Neural progenitor cell (in vitro differentiated cells): ENCODE results near the gene BRI3BP. TPM values are rescaled to one million over a fixed set of nuclear protein-coding genes. Genes with fewer than 3 reads are reported as not detected.
"Not testable (repeated sequence)": the region's sequence is repeated elsewhere in the genome, so short reads cannot be mapped to it uniquely, and the experiment has no call there.

Experiments
- DNase-seq: peaks from one replicate; pipeline ENCODE4 v3.0.0-alpha.2; 2016; ENCODE audit warnings: low spot score
- H2AFZ ChIP-seq: fragments of 200-600 bp; sonication (generic); replicated peaks from 2 replicates; pipeline ENCODE4 v1.6.1; 2016; ENCODE audit warnings: antibody characterized with exemption
- H3F3A ChIP-seq: fragments of 200-600 bp; sonication (generic); 2 replicates; pipeline ENCODE4 v1.6.1; 2016; ENCODE audit warnings: antibody characterized with exemption, low read depth
- H3K27ac ChIP-seq: fragments of 200-600 bp; sonication (generic); 2 replicates; pipeline ENCODE4 v1.5.1; 2016; ENCODE audit warnings: mild to moderate bottlenecking
- H3K27me3 ChIP-seq: fragments of 200-600 bp; sonication (generic); 2 replicates; pipeline ENCODE4 v1.6.1; 2016; ENCODE audit warnings: mild to moderate bottlenecking, moderate library complexity
- H3K36me3 ChIP-seq: fragments of 200-600 bp; sonication (generic); 2 replicates; pipeline ENCODE4 v1.5.1; 2016
- H3K4me1 ChIP-seq: fragments of 200-600 bp; sonication (generic); 2 replicates; pipeline ENCODE4 v1.6.1; 2016; ENCODE audit warnings: mixed run types
- H3K4me2 ChIP-seq: fragments of 200-600 bp; sonication (generic); 2 replicates; pipeline ENCODE4 v1.6.1; 2016
- H3K4me3 ChIP-seq: fragments of 200-600 bp; sonication (generic); 2 replicates; pipeline ENCODE4 v1.5.1; 2016
- H3K79me2 ChIP-seq: fragments of 200-600 bp; sonication (generic); 2 replicates; pipeline ENCODE4 v1.6.1; 2016; ENCODE audit warnings: low read depth
- H3K9ac ChIP-seq: fragments of 200-600 bp; sonication (generic); 2 replicates; pipeline ENCODE4 v1.6.1; 2016
- H3K9me3 ChIP-seq: fragments of 200-600 bp; sonication (generic); 2 replicates; pipeline ENCODE4 v1.5.1; 2016; ENCODE audit warnings: low read depth
- H4K20me1 ChIP-seq: fragments of 200-600 bp; sonication (generic); 2 replicates; pipeline ENCODE4 v1.6.1; 2016; ENCODE audit warnings: low read depth
- H3K27ac Mint-ChIP-seq: 3 replicates; pipeline ENCODE4 v1.8.0; 2021; ENCODE audit warnings: mixed read lengths
- H3K27me3 Mint-ChIP-seq: 2 replicates; pipeline ENCODE4 v1.8.0; 2022; ENCODE audit warnings: low read depth, mild to moderate bottlenecking, inconsistent platforms, moderate library complexity, mixed read lengths; ENCODE audit not compliant: insufficient read depth
- H3K36me3 Mint-ChIP-seq: 3 replicates; pipeline ENCODE4 v1.8.0; 2021; ENCODE audit warnings: mixed read lengths
- H3K4me1 Mint-ChIP-seq: 3 replicates; pipeline ENCODE4 v1.8.0; 2021; ENCODE audit warnings: mixed read lengths
- H3K4me3 Mint-ChIP-seq: 3 replicates; pipeline ENCODE4 v1.8.0; 2021; ENCODE audit warnings: mild to moderate bottlenecking, moderate library complexity, mixed read lengths
- H3K9me3 Mint-ChIP-seq: 3 replicates; pipeline ENCODE4 v1.8.0; 2020; ENCODE audit warnings: mixed read lengths
- EZH2 ChIP-seq: fragments of 200-600 bp; sonication (generic); IDR thresholded peaks from 2 replicates; pipeline ENCODE4 v1.6.1; 2017; ENCODE audit warnings: antibody characterized with exemption, mild to moderate bottlenecking, moderate library complexity
- EZH2phosphoT487 ChIP-seq: fragments of 200-600 bp; sonication (generic); IDR thresholded peaks from 2 replicates; pipeline ENCODE4 v1.6.1; 2017; ENCODE audit warnings: antibody characterized with exemption
- total RNA-seq: library from RNA; depleted of rRNA; stranded (reverse); fragments of >200 nt; gene quantifications from 2 replicates; pipeline ENCODE4 v1.2.3, GENCODE V29; 2015; ENCODE audit warnings: low replicate concordance
- TF ChIP-seq, protein P1 (sequence below): fragments of 200-600 bp; sonication (generic); IDR thresholded peaks from 2 replicates; pipeline ENCODE4 v1.5.1; 2017; ENCODE audit warnings: antibody characterized with exemption, mild to moderate bottlenecking

Gene BRI3BP
- total RNA-seq, 1 donor from 2014 or later, result 2.5 TPM

DNA sequence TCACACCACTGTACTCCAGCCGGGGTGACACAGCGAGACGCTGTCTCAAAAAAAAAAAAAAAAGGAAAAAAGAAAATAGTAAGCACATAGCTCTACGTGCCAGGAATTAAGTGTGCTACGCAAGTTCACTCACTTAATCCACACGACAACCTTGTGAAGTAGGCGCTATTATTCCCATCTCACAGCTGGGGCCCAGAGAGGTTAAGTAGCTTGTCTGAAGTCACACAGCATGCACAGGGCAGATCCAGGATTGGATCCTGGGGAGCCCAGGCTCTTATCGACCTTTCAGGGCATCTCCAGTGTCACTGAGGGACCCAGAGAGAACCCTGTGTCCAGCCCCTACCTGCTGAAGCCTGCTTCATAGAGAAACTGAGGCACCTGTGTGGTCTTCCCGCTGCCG lies 16.4 kb upstream of the BRI3BP start:
- Histone ChIP-seq H3K27ac (no peak overlapping the region), H4K20me1 (no peaks in the 10 kb centered on the region), H3K79me2 (no peaks in the 10 kb centered on the region), H3K27me3 (no peaks in the 10 kb centered on the region), H3F3A (no peaks in the 10 kb centered on the region), H3K4me2 (no peak overlapping the region), H3K4me1 (no peaks in the 10 kb centered on the region), H3K36me3 (no peaks in the 10 kb centered on the region), H3K4me3 (no peak overlapping the region), H3K9me3 (no peaks in the 10 kb centered on the region), H3K9ac (no peak overlapping the region), H2AFZ (no peak overlapping the region)
- TF ChIP-seq EZH2phosphoT487 (no peak), EZH2 (no peak)
- TF ChIP-seq, protein P1, sequence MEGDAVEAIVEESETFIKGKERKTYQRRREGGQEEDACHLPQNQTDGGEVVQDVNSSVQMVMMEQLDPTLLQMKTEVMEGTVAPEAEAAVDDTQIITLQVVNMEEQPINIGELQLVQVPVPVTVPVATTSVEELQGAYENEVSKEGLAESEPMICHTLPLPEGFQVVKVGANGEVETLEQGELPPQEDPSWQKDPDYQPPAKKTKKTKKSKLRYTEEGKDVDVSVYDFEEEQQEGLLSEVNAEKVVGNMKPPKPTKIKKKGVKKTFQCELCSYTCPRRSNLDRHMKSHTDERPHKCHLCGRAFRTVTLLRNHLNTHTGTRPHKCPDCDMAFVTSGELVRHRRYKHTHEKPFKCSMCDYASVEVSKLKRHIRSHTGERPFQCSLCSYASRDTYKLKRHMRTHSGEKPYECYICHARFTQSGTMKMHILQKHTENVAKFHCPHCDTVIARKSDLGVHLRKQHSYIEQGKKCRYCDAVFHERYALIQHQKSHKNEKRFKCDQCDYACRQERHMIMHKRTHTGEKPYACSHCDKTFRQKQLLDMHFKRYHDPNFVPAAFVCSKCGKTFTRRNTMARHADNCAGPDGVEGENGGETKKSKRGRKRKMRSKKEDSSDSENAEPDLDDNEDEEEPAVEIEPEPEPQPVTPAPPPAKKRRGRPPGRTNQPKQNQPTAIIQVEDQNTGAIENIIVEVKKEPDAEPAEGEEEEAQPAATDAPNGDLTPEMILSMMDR, result no peak
- Mint-ChIP-seq H3K27ac (no peak overlapping the region), H3K4me1 (no peaks in the 10 kb centered on the region), H3K4me3 (no peak overlapping the region), H3K36me3 (peaks cover 9% of the 10 kb centered on the region), H3K9me3 (no peaks in the 10 kb centered on the region), H3K27me3 (peaks cover 6% of the 10 kb centered on the region)
- DNase-seq, result no peak

DNA sequence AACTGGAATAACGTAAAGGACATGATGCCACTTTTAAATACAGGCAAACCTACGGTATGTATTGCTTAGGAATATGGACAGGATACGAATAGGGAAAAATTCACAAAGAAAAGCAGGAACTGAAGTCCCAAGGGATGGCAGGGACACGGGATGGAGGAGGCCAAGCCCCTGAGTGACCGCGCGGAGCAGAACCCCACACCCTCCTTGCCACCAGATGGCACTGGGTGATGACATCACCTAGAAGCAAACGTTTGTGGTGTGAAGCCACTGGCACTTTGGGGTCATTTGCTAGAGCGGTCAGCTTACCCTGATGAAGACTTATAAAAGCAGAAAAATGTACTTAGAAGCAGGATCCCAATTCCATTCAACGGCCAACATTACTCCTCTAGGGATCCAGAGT lies 13.9 kb upstream of the BRI3BP start:
- no peaks in the 10 kb centered on the region for H3K4me1 Mint-ChIP-seq
- Histone ChIP-seq H3K4me1 (no peaks in the 10 kb centered on the region), H3K27ac (no peak overlapping the region), H3K4me2 (no peak overlapping the region), H3K4me3 (no peak overlapping the region), H2AFZ (no peak overlapping the region), H3K79me2 (no peaks in the 10 kb centered on the region), H3K9me3 (no peaks in the 10 kb centered on the region), H4K20me1 (no peaks in the 10 kb centered on the region), H3K27me3 (no peaks in the 10 kb centered on the region), H3F3A (no peaks in the 10 kb centered on the region), H3K9ac (no peak overlapping the region), H3K36me3 (no peaks in the 10 kb centered on the region)
- no peaks in the 10 kb centered on the region for H3K9me3 Mint-ChIP-seq
- no peak overlapping the region for H3K27ac Mint-ChIP-seq
- H3K27me3 Mint-ChIP-seq, result peaks cover 7% of the 10 kb centered on the region
- peak; percentile 9 for DNase-seq
- no peak overlapping the region for H3K4me3 Mint-ChIP-seq
- H3K36me3 Mint-ChIP-seq, result peaks cover 15% of the 10 kb centered on the region
- TF ChIP-seq EZH2 (no peak), EZH2phosphoT487 (no peak)
- TF ChIP-seq, protein P1, result no peak

DNA sequence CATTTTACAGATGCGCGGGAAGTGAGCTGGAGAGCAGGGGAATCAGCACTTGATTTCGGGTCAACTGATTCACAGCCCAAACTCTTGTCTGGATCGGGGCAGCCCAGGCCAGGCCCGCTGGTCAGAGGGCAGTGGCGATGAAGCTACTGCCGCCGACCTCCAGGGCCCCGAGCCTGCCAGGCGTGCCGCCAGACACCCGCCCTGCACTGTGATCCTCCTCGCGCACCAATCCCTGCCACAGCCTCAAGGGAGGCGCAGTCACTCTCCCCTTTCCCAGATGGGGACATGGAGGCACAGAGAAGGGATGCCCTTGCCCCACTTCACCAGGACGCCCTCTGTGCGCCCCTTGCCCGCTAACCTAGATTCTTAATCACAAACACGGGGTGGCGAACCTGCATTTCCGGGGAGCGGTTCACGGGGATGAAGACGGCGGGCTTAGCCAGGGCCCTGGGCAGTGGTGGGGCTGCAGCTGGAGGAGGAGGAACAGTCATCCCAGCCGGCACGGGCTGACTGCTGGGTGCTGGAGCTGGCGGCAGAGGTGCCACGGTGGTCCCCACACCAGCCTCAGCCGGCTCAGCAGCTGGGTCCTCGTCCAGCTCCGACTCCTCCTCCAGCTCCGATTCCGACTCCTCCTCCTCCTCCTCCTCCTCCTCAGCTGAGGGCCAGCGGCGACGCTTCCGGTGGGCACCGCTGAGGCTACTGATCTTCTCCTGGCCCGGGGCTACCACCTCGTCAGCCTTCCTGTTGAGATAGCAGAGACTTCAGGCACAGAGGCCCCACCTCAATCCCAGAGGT lies 13.2 kb upstream of the BRI3BP start:
- H3K36me3 ChIP-seq, result no peaks in the 10 kb centered on the region
- Mint-ChIP-seq H3K27ac (no peak overlapping the region), H3K36me3 (peaks cover 18% of the 10 kb centered on the region)

DNA sequence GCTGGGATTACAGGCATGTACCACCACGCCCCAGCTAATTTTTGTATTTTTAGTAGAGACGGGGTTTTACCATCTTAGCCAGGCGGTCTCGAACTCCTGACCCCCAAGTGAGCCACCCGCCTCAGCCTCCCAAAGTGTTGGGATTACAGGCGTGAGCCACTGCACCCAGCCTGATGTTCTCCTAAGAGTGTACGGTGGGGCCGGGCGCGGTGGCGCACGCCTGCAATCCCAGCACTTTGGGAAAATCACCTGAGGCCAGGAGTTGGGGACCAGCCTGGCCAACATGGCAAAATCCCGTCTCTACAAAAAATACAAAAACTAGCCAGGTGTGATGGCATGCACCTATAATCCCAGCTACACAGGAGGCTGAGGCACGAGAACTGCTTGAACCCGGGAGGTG lies 6.6 kb upstream of the BRI3BP start:
- not testable (repeated sequence) for H3K27ac Mint-ChIP-seq, H3F3A ChIP-seq, H3K4me1 ChIP-seq, H4K20me1 ChIP-seq, H3K4me2 ChIP-seq, H3K27me3 ChIP-seq, H3K9me3 ChIP-seq, H3K36me3 ChIP-seq, H3K9me3 Mint-ChIP-seq, H3K27ac ChIP-seq, H3K27me3 Mint-ChIP-seq, H3K4me3 ChIP-seq, H3K4me1 Mint-ChIP-seq, H2AFZ ChIP-seq, DNase-seq, H3K9ac ChIP-seq, H3K4me3 Mint-ChIP-seq
- peaks cover 20% of the 10 kb centered on the region for H3K79me2 ChIP-seq
- H3K36me3 Mint-ChIP-seq, result peaks cover 14% of the 10 kb centered on the region

More for the DNA sequence above, 13.2 kb upstream of the BRI3BP start:
- Mint-ChIP-seq H3K9me3 (no peaks in the 10 kb centered on the region), H3K4me3 (no peak overlapping the region), H3K4me1 (no peaks in the 10 kb centered on the region), H3K27me3 (peaks cover 7% of the 10 kb centered on the region)
- Histone ChIP-seq H3K9me3 (no peaks in the 10 kb centered on the region), H3K9ac (no peak overlapping the region), H2AFZ (no peak overlapping the region), H3K27ac (no peak overlapping the region), H3K4me3 (no peak overlapping the region), H4K20me1 (no peaks in the 10 kb centered on the region), H3K4me2 (no peak overlapping the region), H3K4me1 (no peaks in the 10 kb centered on the region), H3F3A (no peaks in the 10 kb centered on the region), H3K79me2 (no peaks in the 10 kb centered on the region), H3K27me3 (no peaks in the 10 kb centered on the region)
- no peak for DNase-seq
- no peak for TF ChIP-seq EZH2
- no peak for TF ChIP-seq EZH2phosphoT487
- TF ChIP-seq, protein P1, result no peak
